Measurements from ENCODE around the gene CRYBG1.
"Not testable (repeated sequence)": the region's sequence is repeated elsewhere in the genome, so short reads cannot be mapped to it uniquely, and the experiment has no call there.

Gene CRYBG1

DNA sequence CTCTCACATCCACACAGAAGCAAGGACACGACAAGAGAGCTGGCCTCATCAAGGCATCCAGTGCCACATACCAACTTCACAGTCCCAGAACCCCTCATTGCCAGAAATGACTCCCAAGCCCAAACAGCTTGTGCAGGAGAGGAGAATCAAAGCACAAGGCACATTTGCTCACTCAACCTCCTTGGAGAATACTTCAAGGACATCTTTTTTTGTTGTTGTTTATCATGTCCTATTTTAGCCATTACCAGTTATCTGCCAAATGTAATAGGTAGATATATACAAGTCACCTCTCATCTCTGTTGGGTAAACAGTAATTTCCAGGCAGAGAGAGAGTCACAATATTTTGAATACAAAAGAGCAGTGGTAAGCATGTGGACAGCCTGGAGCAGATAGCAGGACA, 221.0 kb downstream of the CRYBG1 start:
- DNase-seq: no peak

DNA sequence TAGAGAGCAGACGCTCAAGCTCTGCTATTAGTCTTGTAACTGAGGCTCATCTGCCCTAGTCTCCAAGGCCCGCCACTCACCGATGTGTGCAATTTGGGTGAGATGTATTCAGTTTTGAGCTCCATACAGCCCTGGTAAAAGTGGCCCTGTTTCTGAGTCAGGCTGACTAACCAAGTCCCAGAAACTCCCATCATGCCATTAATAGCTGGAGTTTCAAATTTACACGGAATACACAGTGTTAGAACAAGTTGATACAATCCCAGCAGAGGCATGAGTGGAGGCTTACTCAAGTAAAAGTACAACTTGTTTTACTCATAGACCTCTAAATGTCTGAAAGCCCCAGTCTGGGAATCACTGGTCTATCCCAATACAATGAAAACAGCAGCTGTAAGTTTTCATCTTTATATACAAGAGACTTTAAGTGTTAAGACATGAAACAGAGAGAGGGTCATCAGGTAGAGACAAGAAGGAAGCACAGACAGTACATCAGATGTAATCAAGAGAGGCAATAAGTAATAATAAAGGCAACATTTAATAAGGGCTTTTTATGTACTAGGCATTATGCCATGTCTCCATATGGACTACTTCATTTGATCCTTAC, 226.4 kb downstream of the CRYBG1 start:
- no peak for DNase-seq

GRCh38 chr6:106588937-106589336, 228.4 kb downstream of the CRYBG1 start:
- DNase-seq: not testable (repeated sequence)

- no peak for DNase-seq
Observed at GRCh38 chr6:106591111-106591825, 230.8 kb downstream of the CRYBG1 start.

DNA sequence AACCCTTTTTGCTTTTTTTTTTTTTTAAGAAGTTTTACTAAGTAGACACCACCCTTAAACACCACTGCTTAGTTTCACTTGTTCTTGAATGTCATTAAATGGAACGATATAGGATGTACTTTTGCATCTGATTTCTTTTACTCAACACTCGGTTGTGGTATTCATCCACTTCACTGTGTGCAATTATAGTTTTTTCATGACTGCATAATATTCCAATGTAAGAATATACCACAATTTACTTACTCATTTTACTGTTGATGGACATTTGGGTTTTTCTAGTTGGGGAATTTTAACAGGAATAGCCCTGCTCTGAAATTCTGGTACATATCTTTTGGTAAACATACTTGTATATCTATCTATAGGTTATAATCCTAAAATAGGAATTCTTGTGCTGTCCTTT, 238.9 kb downstream of the CRYBG1 start:
- DNase-seq: no peak

DNA sequence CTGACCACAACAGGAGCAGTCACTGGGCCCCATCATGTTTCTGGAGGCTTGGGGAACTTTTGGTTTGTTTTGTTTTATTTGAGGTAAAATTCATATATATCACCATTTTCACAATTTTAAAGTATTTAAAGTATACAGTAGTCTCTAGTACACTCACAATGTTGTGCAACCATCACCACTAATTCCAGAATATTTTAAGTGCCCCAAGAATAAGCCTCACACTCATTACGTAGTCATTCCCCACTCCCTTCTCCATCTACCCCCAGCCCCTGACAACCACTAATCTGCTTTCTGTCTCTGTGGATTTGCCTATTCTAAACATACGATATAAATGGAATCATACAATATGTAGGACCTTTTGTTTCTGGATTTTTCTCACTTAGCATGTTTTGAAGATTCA, 239.8 kb downstream of the CRYBG1 start:
- DNase-seq: no peak

DNA sequence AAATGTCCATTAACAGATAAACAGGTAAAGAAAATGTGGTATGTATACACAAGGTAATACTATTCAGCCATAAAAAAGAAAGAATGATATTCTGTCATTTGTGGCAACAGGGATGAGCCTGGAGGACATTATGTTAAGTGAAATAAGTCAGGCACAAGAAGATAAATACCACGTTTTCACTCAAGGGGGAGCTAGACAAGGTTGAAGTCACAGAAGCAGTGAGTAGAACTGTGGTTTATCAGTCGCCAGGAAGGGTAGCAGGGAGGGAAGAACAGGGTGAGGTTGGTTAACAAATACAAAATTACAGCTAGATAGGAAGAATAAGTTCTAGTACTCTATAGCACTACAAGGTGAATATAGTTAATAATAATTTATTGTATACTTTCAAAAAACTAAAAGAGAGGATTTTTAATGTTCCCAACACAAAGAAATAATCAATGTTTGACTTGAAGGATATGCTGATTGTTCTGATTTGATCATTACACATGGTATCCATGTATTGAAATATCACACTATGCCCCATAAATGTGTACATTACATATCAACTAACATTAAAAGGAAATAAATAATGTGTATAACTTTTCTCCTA, 247.7 kb downstream of the CRYBG1 start:
- DNase-seq: no peak

- DNase-seq: peak in 1 of 56 donors; percentile 11
Observed at GRCh38 chr6:106609699-106610098, 249.2 kb downstream of the CRYBG1 start.

DNA sequence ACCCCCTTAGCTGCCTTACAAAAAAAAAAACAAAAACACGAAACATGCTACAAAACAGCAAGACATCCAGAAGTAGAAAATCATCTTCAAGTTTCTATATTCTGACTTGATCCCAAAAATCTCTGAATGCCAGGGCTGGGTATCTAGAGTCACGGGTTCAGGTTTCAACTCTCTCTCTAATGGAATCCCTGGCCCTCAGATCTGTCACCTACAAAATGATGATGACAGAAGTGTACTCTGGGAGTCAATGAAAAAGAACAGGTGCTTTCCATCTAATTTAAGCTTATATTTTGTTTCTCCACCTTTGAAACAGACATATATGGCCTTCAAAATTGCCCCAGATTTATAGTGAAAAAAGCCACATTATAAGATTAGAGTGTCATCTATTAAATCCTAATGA, 250.5 kb downstream of the CRYBG1 start:
- DNase-seq: no peak

GRCh38 chr6:106612671-106613416, 252.3 kb downstream of the CRYBG1 start:
- no peak for DNase-seq

DNA sequence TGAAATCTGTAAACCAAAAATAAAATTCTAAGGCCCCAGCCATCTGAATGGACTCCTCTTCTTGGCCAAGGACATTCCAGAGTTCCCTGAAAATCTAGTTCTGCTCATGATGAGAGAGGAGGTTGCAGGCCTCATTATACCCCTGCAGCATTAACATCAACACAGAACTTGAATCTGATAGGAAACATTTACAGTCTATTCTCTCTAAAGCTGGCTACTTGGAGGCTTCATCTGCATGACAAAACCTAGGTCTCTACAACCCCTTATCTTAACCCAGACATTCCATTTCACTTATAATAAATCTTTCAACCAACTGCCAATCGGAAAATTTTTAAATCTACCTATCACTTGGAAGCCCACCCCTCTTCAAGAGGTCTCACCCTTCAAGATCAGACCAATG, 253.1 kb downstream of the CRYBG1 start:
- DNase-seq: no peak

GRCh38 chr6:106614166-106614565, 253.6 kb downstream of the CRYBG1 start:
- DNase-seq: no peak

GRCh38 chr6:106614592-106615257, 254.2 kb downstream of the CRYBG1 start:
- no peak for DNase-seq

- DNase-seq: no peak
Observed at GRCh38 chr6:106617302-106617701, 256.8 kb downstream of the CRYBG1 start.

- no peak for DNase-seq
Observed at GRCh38 chr6:106617857-106618256, 257.3 kb downstream of the CRYBG1 start.

- DNase-seq: no peak
Observed at GRCh38 chr6:106618324-106618723, 257.8 kb downstream of the CRYBG1 start.

- no peak for DNase-seq
Observed at GRCh38 chr6:106619223-106619622, 258.7 kb downstream of the CRYBG1 start.

GRCh38 chr6:106620931-106621672, 260.6 kb downstream of the CRYBG1 start:
- DNase-seq: no peak
